ENCODE data around the gene MS4A3.
"Not testable (repeated sequence)": the region's sequence is repeated elsewhere in the genome, so short reads cannot be mapped to it uniquely, and the experiment has no call there.

The MS4A3 gene

DNA sequence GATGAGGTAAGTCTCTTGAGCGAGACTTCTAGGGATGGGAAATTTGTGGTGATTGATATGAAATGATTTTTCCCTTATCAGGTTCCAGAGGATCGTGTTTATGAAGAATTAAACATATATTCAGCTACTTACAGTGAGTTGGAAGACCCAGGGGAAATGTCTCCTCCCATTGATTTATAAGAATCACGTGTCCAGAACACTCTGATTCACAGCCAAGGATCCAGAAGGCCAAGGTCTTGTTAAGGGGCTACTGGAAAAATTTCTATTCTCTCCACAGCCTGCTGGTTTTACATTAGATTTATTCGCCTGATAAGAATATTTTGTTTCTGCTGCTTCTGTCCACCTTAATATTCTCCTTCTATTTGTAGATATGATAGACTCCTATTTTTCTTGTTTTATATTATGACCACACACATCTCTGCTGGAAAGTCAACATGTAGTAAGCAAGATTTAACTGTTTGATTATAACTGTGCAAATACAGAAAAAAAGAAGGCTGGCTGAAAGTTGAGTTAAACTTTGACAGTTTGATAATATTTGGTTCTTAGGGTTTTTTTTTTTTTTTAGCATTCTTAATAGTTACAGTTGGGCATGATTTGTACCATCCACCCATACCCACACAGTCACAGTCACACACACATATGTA, 39.1 kb downstream of the MS4A3 start:
- DNase-seq: no peak

DNA sequence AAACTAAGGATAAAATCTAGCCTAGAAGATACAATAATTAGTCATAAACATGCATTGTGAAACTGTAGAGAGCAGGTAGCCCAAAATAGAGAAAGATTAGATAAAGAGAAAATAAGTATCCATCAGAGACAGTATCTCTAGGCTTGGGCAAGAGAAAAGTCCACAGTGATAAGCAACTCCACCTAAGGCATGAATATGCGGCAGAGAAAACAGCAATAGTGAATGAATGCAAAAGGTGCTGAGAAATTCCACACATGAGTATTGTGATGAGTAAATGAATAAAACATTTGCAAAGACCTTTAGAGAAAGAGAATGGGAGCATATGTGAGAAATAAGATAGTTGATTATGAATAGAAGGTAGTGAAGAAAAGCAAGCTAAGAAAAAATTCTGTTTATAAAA, 40.7 kb downstream of the MS4A3 start:
- no peak for DNase-seq

DNA sequence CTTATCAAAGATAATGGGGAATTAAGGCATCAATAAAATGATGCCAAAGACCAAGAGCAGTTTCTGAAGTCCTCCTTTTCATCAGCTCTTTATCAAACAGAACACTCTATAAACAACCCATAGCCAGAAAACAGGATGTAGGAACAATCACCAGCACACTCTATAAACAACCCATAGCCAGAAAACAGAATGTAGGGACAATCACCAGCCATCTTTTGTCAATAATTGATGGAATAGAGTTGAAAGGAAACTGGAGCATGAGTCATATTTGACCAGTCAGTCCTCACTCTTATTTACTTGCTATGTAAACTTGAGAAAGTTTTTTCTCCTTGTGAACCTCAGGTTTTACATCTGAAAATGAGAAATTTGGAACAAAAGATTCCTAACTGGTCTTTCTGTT, 42.0 kb downstream of the MS4A3 start:
- no peak for DNase-seq

DNA sequence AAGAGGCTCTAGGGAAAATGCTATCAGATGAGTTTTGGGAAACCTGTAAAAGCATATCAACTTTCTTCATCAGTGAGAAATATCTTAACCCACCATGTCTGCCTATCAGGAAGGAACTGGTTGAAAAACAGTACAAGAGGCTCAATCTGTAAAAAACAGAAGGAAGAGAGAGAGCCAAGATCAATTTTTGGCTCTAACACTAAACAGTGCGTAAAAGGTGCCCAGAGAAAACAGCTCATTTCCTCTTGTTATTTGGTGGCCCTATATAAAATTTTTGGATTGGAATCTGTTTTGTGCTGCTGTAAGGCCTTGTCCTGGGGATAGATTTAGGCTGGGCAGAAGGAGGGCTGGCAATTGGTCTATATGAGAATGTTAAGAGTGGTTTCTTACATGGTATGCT, 44.1 kb downstream of the MS4A3 start:
- no peak for DNase-seq

DNA sequence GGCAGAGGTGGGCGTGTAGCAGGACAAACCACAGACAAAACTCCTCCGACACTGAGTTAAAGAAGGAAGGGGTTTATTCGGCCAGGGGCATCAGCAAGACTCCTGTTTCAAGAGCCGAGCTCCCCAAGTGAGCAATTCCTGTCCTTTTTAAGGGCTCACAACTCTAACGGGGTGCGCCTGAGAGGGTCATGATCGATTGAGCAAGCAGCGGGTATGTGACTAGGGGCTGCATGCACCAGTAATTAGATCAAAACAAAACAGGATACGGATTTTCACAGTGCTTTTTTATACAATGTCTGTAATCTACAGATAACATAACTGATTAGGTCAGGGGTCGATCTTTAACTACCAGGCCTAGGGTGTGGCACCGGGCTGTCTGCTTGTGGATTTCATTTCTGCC, 44.9 kb downstream of the MS4A3 start:
- not testable (repeated sequence) for DNase-seq

DNA sequence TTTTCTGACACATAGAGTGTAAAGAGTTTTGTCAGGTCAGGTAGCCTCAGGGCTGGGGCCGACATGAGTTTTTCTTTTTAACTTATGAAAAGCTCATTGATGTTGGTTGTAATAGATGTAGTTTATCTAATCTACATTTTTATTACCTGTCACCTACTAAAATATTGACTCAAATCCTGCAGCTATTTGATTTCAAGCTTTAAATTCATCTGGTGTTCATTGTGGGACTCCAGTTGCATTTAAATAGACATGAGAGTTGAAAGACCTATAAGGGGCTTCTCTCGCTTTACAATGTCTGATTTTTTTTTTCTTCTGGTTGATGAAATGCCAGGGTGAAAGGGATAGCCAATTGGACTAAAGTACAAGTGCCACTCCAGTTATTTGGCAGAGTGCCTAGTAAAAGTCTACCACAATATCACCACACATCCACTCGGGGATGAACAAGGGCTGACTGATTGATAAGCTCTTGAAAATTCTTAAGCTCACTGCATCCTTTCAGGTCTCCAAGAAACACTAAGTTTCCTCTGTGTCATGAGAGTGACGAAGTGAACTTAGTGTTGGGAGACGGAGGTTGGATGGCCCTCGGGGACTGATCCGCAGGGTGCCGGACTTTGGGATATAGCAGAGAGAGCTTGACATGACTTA, 48.1 kb downstream of the MS4A3 start:
- not testable (repeated sequence) for DNase-seq

DNA sequence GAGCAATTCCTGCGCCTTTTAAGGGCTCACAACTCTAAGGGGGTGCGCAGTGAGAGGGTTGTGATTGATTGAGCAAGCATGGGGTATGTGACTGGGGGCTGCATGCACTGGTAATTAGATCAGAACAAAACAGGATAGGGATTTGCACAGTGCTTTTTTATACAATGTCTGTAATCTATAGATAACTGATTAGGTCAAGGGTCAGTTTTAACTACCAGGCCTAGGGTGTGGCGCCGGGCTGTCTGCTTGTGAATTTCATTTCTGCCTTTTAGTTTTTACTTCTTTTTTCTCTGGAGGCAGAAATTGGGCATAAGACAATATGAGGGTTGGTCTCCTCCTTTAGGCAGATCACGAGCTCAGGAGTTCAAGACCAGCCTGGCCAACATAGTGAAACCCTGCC, 52.2 kb downstream of the MS4A3 start:
- DNase-seq: not testable (repeated sequence)

DNA sequence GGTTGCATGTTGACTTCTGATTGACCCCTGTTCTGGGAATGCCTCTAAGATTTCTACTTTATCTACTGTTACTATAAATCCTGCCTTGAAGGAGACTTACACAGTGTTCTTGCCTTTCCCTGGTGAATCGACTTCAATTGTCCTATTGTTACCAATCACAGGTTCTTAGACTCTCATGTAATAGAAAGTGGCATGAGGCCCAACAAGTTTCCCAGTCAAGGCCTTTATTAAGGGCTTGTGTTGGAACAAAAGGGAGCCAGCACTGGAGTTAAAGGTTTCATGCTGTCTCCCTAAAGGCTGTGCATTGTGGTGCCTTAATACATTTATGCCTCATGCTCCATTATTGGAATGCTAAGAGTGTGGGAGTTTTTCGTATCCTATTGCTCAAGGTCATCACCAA, 55.3 kb downstream of the MS4A3 start:
- no peak for DNase-seq

DNA sequence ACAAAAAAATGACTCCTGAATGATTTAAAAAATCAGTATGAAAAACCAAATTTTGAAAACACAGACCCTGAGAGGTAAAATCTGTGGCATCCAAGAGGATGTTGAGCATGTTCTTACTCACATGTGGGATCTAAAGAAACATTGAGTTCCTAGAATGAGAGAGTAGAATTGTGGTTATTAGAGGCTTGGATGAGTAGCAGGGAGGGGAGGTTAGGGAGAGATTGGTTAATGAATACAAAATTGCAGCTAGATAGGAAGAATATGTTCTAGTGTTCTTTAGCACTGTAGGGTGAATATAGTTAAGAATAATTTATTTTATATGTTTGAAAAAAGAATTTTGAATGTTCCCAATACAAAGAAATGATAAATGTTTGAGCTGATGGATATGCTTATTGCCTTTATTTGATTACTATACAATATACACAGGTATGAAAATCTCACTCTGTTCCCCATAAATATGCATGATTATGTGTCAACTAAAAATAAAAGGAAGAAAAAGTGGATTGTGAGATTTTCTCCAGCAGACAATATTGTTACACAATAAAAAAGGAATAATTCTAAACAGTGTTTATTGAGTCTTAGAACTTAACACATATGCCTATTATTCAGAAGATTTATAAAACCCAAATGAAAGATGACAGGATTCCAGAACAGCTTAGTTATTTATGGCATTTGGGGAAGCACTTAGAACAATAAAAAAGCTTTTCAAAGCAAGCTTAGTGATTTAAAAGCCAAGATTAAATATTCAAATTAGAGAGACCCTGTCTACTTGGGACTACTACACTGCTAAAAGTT, 60.7 kb downstream of the MS4A3 start:
- no peak for DNase-seq

DNA sequence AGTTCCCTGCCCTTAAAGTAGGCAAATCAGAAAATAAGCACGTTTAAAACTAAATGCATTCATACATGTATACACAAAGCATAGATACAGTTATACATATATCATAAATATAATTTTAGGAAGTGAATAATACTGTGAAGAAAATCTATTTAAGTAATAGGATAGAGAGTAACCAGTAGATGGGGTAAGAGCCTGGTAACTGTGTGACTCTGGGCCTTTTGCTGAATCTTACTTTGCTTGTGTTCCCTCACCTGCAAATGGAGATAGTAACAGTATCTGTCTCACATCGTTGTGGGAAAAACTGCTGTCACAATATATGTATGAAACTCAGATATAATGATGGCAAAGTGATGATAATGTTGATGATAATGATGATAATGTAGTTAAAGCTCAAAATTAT, 61.9 kb downstream of the MS4A3 start:
- no peak for DNase-seq

DNA sequence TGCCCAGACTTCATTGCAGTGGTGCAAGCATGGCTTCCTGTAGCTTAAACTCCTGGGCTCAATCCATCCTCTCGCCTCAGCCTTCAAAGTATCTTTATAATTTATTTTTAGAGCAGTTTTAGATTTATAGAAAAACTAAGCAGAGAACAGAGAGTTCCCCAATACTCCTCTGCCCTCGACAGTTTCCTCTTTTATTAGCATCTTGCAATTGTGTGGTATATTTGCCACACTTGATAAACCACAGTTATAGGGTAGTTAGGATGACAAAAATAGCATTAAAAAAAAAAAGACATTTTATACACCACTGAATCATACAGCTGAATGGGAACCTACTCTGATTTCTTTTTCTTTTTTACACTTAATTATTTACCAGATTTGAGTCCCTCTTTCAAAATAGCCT, 63.2 kb downstream of the MS4A3 start:
- DNase-seq: no peak
